ENCODE data around the gene SAMD3.
"Not testable (repeated sequence)": the region's sequence is repeated elsewhere in the genome, so short reads cannot be mapped to it uniquely, and the experiment has no call there.

SAMD3 gene

DNA sequence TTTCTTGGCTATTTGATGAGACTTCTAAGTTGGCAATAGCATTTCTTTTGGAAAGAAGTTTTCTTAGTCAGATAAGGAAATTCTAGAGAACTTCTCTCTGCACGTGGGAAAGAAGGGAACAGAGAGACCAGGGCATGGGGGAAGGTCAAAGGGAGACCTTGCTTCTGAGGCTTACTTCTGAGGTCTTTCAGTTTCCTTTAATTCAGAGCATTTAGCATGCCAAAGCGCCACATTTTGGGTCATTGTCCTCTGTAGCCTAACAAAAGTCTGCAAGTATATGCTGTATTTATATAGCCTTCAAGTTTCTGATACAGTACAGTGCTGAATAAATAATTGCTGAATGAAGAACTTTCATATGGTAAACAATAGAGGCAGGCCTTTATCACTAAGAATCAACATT, 95.6 kb downstream of the SAMD3 start:
- DNase-seq: no peak

DNA sequence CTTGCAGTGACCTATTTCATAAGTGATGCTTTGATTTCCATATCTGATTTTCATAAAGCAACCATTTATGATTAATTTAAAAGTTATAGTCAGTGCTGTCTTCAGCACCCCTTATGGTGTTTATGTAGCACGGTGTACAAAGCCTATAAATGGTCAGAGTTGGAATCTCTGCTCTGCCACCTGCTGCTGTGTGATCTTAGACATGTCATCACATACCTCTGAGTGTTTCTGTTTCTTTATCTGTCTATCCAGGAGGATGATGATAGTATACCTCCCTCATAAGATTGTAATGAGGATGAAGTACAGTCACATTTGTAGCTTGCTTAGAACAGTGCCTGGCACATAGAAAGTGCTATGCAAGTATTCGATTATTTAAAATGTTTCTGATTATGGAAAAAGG, 100.5 kb downstream of the SAMD3 start:
- DNase-seq: no peak

DNA sequence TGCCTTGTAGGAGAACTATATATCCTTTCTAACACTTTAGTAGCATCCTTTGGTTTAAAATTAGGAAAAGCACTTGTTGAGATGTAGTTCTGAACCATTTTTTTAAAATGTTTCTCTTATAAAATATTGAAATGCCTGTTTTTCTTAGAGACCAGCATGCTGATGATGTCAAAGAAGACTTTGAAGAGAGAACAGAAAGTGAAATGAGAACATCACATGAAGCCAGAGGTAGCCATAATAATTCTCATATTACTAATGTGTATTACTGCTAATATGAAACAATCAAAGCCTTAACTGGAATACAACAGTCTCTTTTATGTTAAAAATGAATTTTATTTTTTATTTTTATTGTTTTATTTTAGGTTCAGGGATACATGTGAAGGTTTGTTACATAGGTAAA, 102.0 kb downstream of the SAMD3 start:
- no peak for DNase-seq

DNA sequence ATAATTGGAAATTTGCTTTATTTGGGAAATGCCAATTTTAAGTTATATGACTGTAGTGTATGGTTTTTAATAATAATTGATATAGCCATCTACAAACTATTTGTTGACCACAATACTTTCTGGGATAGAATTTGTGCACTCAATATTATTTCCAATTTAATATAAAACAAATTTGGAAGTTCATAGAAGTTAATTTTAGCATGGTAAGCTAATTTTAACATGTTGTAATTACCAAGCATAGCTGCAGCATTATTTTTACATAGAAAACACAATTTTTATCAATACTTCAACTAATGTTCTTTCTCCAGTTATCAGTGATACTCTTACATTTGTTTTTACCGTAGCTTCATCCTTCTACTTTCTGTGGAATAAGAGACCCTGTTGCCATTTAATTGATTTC, 103.5 kb downstream of the SAMD3 start:
- DNase-seq: no peak

DNA sequence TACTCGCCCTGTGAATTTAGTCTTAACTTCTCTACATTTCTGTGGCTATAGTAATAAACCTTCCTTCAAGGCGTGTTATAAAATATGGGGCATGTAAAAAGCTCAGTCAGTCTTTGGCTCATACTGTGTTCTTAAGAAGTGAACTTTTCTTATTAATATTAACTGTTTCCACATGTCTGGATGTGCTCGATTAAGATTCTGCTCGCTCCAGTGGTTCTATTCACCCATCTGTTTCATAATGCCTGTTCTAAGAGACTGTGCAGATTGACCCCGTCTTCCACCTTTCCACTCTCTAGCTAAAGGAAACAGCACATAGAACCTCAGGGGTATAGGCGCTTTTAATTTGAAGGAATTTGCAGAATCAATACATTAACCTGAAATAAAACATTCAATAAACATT, 104.5 kb downstream of the SAMD3 start:
- no peak for DNase-seq

DNA sequence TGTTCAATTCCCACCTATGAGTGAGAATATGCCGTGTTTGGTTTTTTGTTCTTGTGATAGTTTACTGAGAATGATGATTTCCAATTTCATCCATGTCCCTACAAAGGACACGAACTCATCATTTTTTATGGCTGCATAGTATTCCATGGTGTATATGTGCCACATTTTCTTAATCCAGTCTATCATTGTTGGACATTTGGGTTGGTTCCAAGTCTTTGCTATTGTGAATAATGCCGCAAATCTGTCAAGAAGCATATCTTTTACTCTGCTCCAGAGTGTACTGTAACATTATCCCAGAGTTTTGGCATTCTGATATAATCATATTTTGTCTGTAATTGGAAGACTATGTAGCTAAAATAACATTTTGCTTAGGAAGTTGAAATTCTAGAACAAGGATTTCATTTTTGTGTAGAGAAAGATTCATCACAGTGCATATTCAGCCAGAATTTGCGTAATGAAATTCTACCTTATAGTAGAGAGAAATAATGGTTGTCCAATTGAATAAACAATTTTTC, 105.5 kb downstream of the SAMD3 start:
- DNase-seq: not testable (repeated sequence)

DNA sequence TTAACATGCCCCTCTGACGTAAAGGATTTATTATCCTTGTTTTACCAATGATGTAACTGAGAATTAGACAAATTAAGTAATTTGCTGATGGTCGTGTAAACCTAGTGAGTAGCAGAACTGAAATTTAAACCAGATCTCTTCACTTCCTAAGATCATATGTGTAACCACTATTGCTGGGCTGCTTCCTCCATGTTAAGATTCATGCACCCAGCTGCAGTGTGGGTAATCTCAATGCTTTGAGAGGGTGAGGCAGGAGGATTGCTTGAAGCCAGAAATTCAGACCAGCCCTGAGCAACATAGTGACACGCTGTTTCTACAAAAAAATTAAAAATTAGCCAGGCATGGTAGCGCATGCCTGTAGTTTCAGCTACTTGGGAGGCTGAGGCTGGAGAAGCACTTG, 106.5 kb downstream of the SAMD3 start:
- no peak for DNase-seq

DNA sequence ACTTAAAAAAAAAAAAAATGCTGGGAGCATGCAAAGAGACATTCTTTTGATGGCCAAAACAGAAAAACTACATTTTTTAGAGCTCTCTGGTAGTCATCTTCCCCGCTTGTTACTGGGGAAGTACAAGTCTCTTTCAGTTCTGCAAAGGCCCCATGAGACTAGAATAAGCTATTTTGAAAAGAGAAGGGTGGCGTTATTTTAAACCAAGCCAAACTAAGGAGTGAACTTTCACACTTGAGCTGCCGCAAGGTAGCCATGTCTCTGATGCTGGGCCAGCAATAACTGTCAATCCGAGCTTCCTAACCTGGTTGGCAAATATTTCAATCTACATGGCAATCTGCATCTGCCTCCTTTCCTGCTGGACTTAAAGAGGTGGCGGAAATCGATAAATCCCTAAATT, 107.7 kb downstream of the SAMD3 start:
- DNase-seq: no peak

DNA sequence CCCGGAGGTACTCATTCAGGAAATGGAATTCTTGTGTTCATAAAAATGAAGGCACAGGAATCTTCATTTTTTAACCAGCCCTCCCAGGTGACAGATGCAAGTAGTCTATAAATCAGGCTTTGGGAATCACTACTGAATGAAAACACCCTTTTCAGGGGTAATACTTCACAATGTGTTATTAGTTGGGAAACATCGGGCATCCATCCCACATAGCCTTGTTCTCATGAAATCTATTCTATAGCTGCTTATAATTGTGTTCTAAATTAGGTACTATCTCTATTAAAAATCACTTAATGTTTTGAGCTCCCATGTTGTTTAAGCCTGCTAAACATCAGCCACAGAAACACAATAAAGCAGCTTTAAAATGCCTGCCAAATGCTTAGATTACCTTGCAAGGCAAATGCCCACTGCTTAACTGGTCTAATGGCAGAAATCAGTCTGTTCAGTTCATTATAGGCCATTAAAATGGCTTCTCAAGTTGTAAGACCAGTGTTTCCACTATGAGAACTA, 109.5 kb downstream of the SAMD3 start:
- no peak for DNase-seq

DNA sequence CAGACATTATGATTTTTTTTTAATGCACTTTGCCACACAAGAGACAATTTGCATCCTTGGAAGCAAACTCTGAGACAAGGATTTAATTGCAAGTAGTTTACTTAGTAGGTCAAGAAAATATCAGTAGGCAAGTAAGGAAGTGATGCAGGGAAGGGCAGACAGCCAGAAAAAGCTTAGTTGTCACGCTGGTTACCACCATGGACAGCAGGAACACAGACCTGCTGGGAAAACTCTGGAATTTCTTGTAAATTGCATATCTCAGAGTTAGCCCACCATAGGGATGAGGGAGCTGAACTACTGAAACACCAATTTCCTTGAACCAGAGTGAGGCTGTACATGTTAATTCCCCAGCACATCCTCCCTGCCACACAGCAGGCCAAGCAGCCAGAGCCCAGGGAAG, 111.7 kb downstream of the SAMD3 start:
- DNase-seq: no peak

DNA sequence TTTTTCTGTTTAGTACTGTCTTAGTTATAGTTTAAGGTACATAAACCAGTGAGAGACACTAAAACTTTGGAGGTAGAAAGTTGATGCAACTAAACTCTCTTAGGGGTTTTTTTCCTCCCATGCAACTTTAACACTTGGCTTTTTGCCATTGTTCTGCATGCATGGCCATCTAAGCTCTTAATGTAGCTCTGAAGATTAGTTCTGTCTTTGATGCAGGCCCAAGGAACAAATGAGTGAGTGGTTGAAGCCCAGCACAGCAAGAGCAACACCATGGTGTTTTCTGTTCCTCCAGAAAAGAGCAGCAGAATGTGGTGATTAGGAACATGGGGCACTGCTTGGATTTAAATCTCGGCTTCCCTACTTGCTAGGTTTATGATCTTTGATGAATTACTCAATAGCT, 115.0 kb downstream of the SAMD3 start:
- no peak for DNase-seq

DNA sequence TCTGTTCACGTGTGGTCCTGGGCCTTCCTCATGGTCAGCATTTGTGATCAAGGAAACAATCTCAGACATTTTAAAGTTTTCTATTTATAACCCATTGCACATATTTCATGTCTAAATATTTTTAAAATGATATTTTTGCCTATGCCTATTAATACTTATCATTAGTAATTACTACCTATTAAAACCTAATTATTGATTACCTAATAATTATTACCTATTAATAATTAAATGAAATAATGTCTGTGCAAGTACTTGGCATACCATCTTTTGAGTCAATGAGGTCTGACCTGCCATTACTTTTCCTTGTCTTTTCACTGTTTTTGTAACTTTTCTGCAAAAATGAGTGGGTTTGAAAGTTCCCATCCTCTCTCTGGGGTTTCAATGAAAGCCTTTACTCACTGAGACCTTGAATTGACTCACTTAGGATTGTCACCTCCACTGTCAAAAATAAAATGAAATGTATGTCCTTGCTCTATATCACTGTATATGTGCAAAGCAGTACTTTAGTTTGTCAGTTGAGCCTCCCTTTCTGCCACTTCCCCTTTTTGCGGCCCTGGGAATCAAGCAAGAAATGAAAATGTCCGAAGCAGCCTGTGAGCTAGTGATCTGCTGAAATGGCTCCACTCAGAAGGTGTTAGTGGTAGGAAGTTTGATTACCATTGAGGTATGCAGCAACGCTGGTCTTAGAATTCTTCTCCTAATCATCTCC, 116.6 kb downstream of the SAMD3 start:
- no peak for DNase-seq

DNA sequence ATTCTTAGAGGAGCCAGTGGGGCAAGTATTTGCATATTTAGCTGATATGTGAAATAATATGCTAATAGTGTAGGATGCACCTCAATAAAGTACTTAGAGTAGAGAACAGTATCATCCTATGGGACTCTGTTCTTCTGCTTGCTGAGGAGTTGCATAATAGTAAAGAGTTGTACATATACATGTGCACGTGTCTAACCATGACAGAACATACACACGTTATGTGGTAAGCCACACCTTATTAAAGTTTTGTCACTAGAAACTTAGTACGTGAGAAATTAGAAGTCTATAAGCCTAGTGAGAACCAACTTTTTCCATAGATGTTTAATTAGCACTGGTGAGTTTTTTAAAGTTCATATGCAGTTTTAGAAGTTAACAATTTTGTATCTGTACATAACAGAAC, 123.6 kb downstream of the SAMD3 start:
- no peak for DNase-seq

DNA sequence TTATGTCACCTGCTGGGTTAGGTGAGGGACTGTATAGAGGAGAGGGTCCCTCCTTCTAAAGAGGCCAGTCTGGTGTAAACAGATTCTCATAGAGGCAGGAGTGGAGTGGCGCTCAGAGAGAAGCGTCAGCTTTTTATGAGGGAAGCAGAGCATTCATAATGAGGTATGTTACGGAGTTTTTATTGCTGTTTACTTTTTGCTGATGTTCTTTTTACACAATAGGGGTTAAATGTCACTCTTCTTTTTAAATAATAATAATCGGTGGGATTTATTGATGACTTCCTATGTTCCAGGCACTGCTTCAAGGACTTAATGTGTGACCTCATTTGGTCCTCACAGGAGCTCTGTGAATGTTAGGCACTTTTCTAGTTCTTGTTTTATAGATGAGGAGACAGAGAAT, 124.4 kb downstream of the SAMD3 start:
- DNase-seq: peak; percentile 20

All from NCI-H146 (cell line).